Limb (tissue), 2 donors: ENCODE data around the gene TBKBP1.

Experiments used
- DNase-seq, 2 donors: peaks; one replicate each; pipeline ENCODE4 v3.0.0-alpha.2; 2016; ENCODE audit errors: extremely low spot score in 2 of 2

TBKBP1 gene

GRCh38 chr17:47697906-47698711, 4.1 kb downstream of the TBKBP1 start:
- DNase-seq, result peak in 1 of 2 donors; percentile 33

- DNase-seq, result peak; percentile 42 to 83
These were observed 5.0 kb downstream of the TBKBP1 start for GRCh38 chr17:47698749-47699535.

- DNase-seq, result no peak
These were observed 5.5 kb downstream of the TBKBP1 start for GRCh38 chr17:47699536-47699840.

- peak in 1 of 2 donors; percentile 17 for DNase-seq
These were observed 6.8 kb downstream of the TBKBP1 start for GRCh38 chr17:47700471-47701449.

GRCh38 chr17:47701608-47702007, 7.6 kb downstream of the TBKBP1 start:
- DNase-seq, result peak in 1 of 2 donors; percentile 27

GRCh38 chr17:47702391-47702995, 8.5 kb downstream of the TBKBP1 start:
- DNase-seq, result peak in 1 of 2 donors; percentile 17

- peak in 1 of 2 donors; percentile 25 for DNase-seq
These were observed 9.2 kb downstream of the TBKBP1 start for GRCh38 chr17:47703191-47703591.

- DNase-seq, result no peak
These were observed 9.7 kb downstream of the TBKBP1 start for GRCh38 chr17:47703671-47704070.

GRCh38 chr17:47704116-47704515, 10.2 kb downstream of the TBKBP1 start:
- no peak for DNase-seq

- DNase-seq, result no peak
These were observed 10.8 kb downstream of the TBKBP1 start for GRCh38 chr17:47704736-47705135.

GRCh38 chr17:47705536-47706530, 11.9 kb downstream of the TBKBP1 start:
- DNase-seq, result no peak

GRCh38 chr17:47707056-47707804, 13.3 kb downstream of the TBKBP1 start:
- DNase-seq, result peak; percentile 56 to 60

- DNase-seq, result no peak
These were observed 13.9 kb downstream of the TBKBP1 start for GRCh38 chr17:47707884-47708283.

GRCh38 chr17:47708312-47708863, 14.4 kb downstream of the TBKBP1 start:
- DNase-seq, result no peak

GRCh38 chr17:47708864-47709541, 15.0 kb downstream of the TBKBP1 start:
- no peak for DNase-seq

- DNase-seq, result no peak
These were observed 15.6 kb downstream of the TBKBP1 start for GRCh38 chr17:47709594-47709993.

- no peak for DNase-seq
These were observed 17.6 kb downstream of the TBKBP1 start for GRCh38 chr17:47711366-47712099.
